PFSK-1 (cell line): ENCODE results near the gene SYNPR.

Experiments used
- FOXP2 ChIP-seq: optimal IDR thresholded peaks from 2 replicates; pipeline ENCODE3; 2011; ENCODE audit warnings: borderline replicate concordance, control low read depth, inconsistent platforms; ENCODE audit not compliant: insufficient read depth; ENCODE audit errors: extremely low read length, extremely low read depth
- POLR2AphosphoS5 ChIP-seq: IDR thresholded peaks from 2 replicates; pipeline ENCODE4 v1.6.1; 2012; ENCODE audit warnings: low read depth, mild to moderate bottlenecking, control low read depth, low read length, moderate library complexity
- SIN3A ChIP-seq: IDR thresholded peaks from 2 replicates; pipeline ENCODE4 v1.6.1; 2012; ENCODE audit warnings: mild to moderate bottlenecking, low read length, moderate library complexity, borderline replicate concordance; ENCODE audit not compliant: insufficient read depth
- TAF1 ChIP-seq: IDR thresholded peaks from 2 replicates; pipeline ENCODE4 v1.6.1; 2012; ENCODE audit warnings: low read length, control low read depth, borderline replicate concordance; ENCODE audit not compliant: insufficient read depth
- TF ChIP-seq, protein P1 (sequence below), 2 experiments: IDR thresholded peaks; 2 replicates each; pipeline versions ENCODE4 v1.6.1 to v1.8.0; 2011 to 2012; ENCODE audit warnings: low read depth in 2 of 2, low read length in 2 of 2, control low read depth in 1 of 2, inconsistent platforms in 1 of 2, mild to moderate bottlenecking in 1 of 2, moderate library complexity in 1 of 2; ENCODE audit not compliant: insufficient read depth in 1 of 2

SYNPR gene

DNA sequence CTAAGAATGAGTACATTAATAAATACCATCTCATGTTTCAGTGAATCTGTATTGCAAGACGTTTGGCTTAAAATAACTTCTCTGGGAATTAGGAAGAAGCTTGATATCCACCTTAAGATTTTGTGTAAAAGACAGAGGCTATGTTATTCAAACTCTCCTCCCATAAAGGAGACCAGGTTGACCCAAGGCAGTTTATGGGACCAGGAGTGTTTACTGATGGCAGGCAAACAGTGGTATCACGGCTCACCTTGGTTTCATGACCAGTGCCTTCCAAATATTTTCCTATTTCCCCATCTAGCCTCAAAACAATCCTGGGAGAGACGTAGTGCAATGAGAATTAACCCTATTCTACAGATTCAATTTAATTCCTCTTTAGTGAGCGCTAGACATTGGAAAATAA, 284.2 kb downstream of the SYNPR start:
- TF ChIP-seq TAF1 (no peak), POLR2AphosphoS5 (no peak), FOXP2 (no peak)
- TF ChIP-seq, protein P1, sequence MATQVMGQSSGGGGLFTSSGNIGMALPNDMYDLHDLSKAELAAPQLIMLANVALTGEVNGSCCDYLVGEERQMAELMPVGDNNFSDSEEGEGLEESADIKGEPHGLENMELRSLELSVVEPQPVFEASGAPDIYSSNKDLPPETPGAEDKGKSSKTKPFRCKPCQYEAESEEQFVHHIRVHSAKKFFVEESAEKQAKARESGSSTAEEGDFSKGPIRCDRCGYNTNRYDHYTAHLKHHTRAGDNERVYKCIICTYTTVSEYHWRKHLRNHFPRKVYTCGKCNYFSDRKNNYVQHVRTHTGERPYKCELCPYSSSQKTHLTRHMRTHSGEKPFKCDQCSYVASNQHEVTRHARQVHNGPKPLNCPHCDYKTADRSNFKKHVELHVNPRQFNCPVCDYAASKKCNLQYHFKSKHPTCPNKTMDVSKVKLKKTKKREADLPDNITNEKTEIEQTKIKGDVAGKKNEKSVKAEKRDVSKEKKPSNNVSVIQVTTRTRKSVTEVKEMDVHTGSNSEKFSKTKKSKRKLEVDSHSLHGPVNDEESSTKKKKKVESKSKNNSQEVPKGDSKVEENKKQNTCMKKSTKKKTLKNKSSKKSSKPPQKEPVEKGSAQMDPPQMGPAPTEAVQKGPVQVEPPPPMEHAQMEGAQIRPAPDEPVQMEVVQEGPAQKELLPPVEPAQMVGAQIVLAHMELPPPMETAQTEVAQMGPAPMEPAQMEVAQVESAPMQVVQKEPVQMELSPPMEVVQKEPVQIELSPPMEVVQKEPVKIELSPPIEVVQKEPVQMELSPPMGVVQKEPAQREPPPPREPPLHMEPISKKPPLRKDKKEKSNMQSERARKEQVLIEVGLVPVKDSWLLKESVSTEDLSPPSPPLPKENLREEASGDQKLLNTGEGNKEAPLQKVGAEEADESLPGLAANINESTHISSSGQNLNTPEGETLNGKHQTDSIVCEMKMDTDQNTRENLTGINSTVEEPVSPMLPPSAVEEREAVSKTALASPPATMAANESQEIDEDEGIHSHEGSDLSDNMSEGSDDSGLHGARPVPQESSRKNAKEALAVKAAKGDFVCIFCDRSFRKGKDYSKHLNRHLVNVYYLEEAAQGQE (IDR thresholded peaks at IDR 0.05; ENCODE audit: insufficient read depth in 1 of 2, low read depth in 2 of 2, low read length in 2 of 2): no peak

DNA sequence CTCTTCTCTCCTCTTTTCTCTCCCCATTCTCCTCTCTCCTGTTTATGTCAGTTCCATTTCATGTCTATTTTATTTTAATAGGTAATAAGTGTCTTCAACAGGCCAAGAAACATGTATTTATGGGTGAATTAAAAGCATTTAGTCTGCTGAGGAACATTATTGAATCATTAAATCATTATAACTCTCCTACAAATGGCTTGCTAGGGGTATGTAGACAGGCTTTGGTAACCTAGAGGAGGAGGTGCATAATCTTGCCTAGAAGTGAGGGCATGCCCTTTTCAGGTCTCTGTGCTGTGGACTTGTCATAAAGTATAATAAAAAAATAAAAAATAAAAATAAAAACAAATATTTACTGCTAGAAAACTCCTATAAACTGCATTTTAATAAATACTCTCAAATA, 285.5 kb downstream of the SYNPR start:
- no peak for TF ChIP-seq TAF1
- TF ChIP-seq, protein P1 (IDR thresholded peaks at IDR 0.05; ENCODE audit: insufficient read depth in 1 of 2, low read depth in 2 of 2, low read length in 2 of 2): no peak
- no peak for TF ChIP-seq FOXP2
- TF ChIP-seq SIN3A: no peak
- TF ChIP-seq POLR2AphosphoS5: no peak

DNA sequence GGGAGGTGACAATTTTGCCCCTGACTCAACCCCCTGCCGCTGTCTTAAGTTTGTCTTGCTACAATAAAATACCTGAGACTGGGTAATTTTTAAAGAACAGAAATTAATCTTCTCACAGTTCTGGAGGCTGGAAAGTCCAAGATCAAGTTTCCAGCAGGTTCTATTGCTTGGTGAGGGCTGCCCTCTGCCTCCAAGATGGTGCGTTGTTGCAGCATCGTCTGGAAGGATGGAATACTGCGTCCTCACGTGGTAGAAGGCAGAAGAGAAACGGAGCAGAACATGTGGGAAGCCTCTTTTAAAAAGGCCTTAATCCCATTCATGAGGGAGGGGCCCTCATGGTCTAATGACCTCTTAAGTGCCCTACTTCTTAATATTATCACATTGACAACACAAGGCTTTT, 287.1 kb downstream of the SYNPR start:
- TF ChIP-seq SIN3A: no peak
- TF ChIP-seq, protein P1 (IDR thresholded peaks at IDR 0.05; ENCODE audit: insufficient read depth in 1 of 2, low read depth in 2 of 2, low read length in 2 of 2): no peak
- TF ChIP-seq POLR2AphosphoS5: no peak
- no peak for TF ChIP-seq TAF1
- TF ChIP-seq FOXP2: no peak

DNA sequence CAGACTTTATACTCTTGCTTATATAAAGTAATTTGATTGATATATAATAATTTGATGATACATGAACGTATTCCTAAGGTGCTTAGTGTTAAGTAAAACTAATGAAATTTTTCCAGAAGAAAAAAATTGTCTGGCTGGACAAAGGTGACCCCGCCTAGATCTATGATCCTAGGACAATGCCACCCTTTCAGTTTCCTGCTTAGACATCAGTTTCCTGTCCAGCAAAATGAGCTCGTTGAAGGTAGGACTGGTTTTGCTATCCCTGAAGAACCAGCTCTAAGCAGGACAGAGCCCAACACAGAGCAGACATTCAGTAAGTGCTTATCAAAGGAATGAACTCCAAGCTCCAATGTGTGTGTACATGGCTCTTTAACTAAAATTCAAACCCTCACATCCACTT, 293.6 kb downstream of the SYNPR start:
- no peak for TF ChIP-seq TAF1
- TF ChIP-seq, protein P1 (IDR thresholded peaks at IDR 0.05; ENCODE audit: insufficient read depth in 1 of 2, low read depth in 2 of 2, low read length in 2 of 2): no peak
- no peak for TF ChIP-seq SIN3A

DNA sequence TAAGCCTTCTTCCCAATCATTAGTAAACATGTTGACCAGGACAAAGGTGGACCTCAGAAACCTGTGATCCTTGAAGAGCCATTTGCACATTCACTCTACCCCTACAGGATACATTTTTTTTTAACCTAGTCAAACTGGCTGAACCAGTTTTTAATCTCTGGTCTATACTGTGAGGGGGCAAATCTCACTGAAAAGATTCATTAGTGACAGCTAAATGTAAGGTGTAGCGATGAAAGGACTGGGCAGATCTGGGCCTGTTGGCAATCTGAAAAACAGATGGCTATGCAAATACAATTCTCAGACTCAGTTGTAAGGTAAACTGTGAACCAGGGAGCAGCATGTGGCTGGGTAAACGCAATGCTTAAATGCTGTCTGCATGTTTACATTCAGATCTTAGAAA, 298.7 kb downstream of the SYNPR start:
- TF ChIP-seq FOXP2 (no peak), SIN3A (no peak), POLR2AphosphoS5 (no peak), TAF1 (no peak)
- TF ChIP-seq, protein P1 (IDR thresholded peaks at IDR 0.05; ENCODE audit: insufficient read depth in 1 of 2, low read depth in 2 of 2, low read length in 2 of 2): no peak
